Liver (tissue), 9 donors: ENCODE data around the gene ATF7. TPM values are rescaled to one million over a fixed set of nuclear protein-coding genes. Genes with fewer than 3 reads are reported as not detected.
A peak's percentile ranks its signal among the peaks of the same experiment; 100 is the strongest.

Source experiments
- DNase-seq: peaks from one replicate; pipeline ENCODE4 v3.0.0-alpha.2; 2017; ENCODE audit warnings: low spot score
- H3K27ac ChIP-seq, 2 donors: one replicate each; pipeline ENCODE4 v1.7.0; 2013; ENCODE audit warnings: inconsistent platforms in 2 of 2, low read length in 2 of 2, control low read depth in 1 of 2, low read depth in 1 of 2, mild to moderate bottlenecking in 1 of 2
- H3K27me3 ChIP-seq, 4 donors: one replicate each; pipeline versions ENCODE4 v1.6.1 to v1.7.0; 2013; ENCODE audit warnings: low read length in 3 of 4, inconsistent platforms in 1 of 4, mild to moderate bottlenecking in 1 of 4, moderate library complexity in 1 of 4; ENCODE audit not compliant: control insufficient read depth in 4 of 4, insufficient read depth in 4 of 4
- H3K36me3 ChIP-seq, 4 donors: one replicate each; pipeline versions ENCODE4 v1.6.1 to v1.7.0; 2013; ENCODE audit warnings: low read length in 3 of 4, mild to moderate bottlenecking in 3 of 4, low read depth in 1 of 4, moderate library complexity in 1 of 4; ENCODE audit not compliant: control insufficient read depth in 4 of 4, insufficient read depth in 3 of 4
- H3K4me1 ChIP-seq, 4 donors: one replicate each; pipeline versions ENCODE4 v1.6.1 to v1.7.0; 2013; ENCODE audit warnings: low read length in 3 of 4, mild to moderate bottlenecking in 3 of 4, moderate library complexity in 1 of 4; ENCODE audit not compliant: control insufficient read depth in 4 of 4, insufficient read depth in 4 of 4
- H3K4me3 ChIP-seq, 3 donors: one replicate each; pipeline versions ENCODE4 v1.6.1 to v1.7.0; 2013; ENCODE audit warnings: low read length in 3 of 3, control low read depth in 1 of 3, low read depth in 1 of 3, mild to moderate bottlenecking in 1 of 3
- H3K9ac ChIP-seq, 2 donors: one replicate each; pipeline ENCODE4 v1.7.0; 2013; ENCODE audit warnings: low read length in 2 of 2, mild to moderate bottlenecking in 2 of 2, moderate library complexity in 2 of 2, control low read depth in 1 of 2, low read depth in 1 of 2
- H3K9me3 ChIP-seq, 4 donors: one replicate each; pipeline versions ENCODE4 v1.6.1 to v1.7.0; 2013; ENCODE audit warnings: low read length in 3 of 4; ENCODE audit not compliant: control insufficient read depth in 4 of 4
- FOXA1 ChIP-seq: IDR thresholded peaks from 2 replicates; pipeline ENCODE4 v1.6.1; 2016; ENCODE audit warnings: antibody characterized with exemption
- FOXA2 ChIP-seq: IDR thresholded peaks from 2 replicates; pipeline ENCODE4 v1.6.1; 2016; ENCODE audit warnings: antibody characterized with exemption
- GABPA ChIP-seq, 2 donors: IDR thresholded peaks in 1 of 2; conservative IDR thresholded peaks in 1 of 2; 2 replicates each; pipeline ENCODE4 v1.6.1; 2016; ENCODE audit warnings: antibody characterized with exemption in 2 of 2, mild to moderate bottlenecking in 1 of 2, moderate library complexity in 1 of 2
- HNF4A ChIP-seq, 2 donors: conservative IDR thresholded peaks; 2 replicates each; pipeline ENCODE4 v1.6.1; 2016; ENCODE audit warnings: antibody characterized with exemption in 2 of 2, mild to moderate bottlenecking in 2 of 2
- HNF4G ChIP-seq: IDR thresholded peaks from 2 replicates; pipeline ENCODE4 v1.6.1; 2016; ENCODE audit warnings: antibody characterized with exemption
- JUND ChIP-seq, 2 donors: IDR thresholded peaks; 2 replicates each; pipeline ENCODE4 v1.6.1; 2016; ENCODE audit warnings: antibody characterized with exemption in 2 of 2
- NR2F2 ChIP-seq: IDR thresholded peaks from 2 replicates; pipeline ENCODE4 v1.6.1; 2016; ENCODE audit warnings: antibody characterized with exemption
- RAD21 ChIP-seq, 2 donors: IDR thresholded peaks; 2 replicates each; pipeline ENCODE4 v1.6.1; 2016; ENCODE audit warnings: antibody characterized with exemption in 2 of 2, mild to moderate bottlenecking in 2 of 2
- RXRA ChIP-seq, 2 donors: IDR thresholded peaks; 2 replicates each; pipeline ENCODE4 v1.6.1; 2017 to 2018; ENCODE audit warnings: antibody characterized with exemption in 2 of 2, mild to moderate bottlenecking in 1 of 2
- SP1 ChIP-seq: IDR thresholded peaks from 2 replicates; pipeline ENCODE4 v1.6.1; 2018; ENCODE audit warnings: antibody characterized with exemption, mild to moderate bottlenecking
- TAF1 ChIP-seq: conservative IDR thresholded peaks from 2 replicates; pipeline ENCODE4 v1.6.1; 2016; ENCODE audit warnings: antibody characterized with exemption, mild to moderate bottlenecking
- WGBS: extraction: QIAGEN DNeasy Blood & Tissue Kit; methylation state at CpG from one replicate; pipeline ENCODE4 v1.1.7; 2013; 5-methylcytosine and 5-hydroxymethylcytosine counted together
- polyA plus RNA-seq, 2 donors: library from polyadenylated mRNA; stranded (reverse) in 1 of 2; unstranded in 1 of 2; fragments of 200-250 nt in 1 of 2; fragments of >200 nt in 1 of 2; fragmentation: Nextera tagmentation in 1 of 2; extraction: Ambion mirVana in 1 of 2; gene quantifications; one replicate each; pipeline versions ENCODE4 v1.2.1 to v1.2.3, GENCODE V29; 2013 to 2015
- total RNA-seq, 2 donors: library from RNA; depleted of rRNA; stranded (reverse); fragments of >200 nt; gene quantifications; one replicate each; pipeline ENCODE4 v1.2.3, GENCODE V29; 2014
- TF ChIP-seq, protein P1 (sequence below): IDR thresholded peaks from 2 replicates; pipeline ENCODE4 v1.6.1; 2016; ENCODE audit warnings: antibody characterized with exemption
- TF ChIP-seq, protein P2 (sequence below): IDR thresholded peaks from 2 replicates; pipeline ENCODE4 v1.6.1; 2016; ENCODE audit warnings: antibody characterized with exemption, mild to moderate bottlenecking
- TF ChIP-seq, protein P3 (sequence below): IDR thresholded peaks from 2 replicates; pipeline ENCODE4 v1.6.1; 2016; ENCODE audit warnings: antibody characterized with exemption
- donor health status: healthy.
- donor health status: healthy.
- donor health status: healthy.
- donor health status: healthy.
- donor health status: healthy.

Gene ATF7
- total and polyA plus RNA-seq, 4 donors, result 5.3 to 14.5 (median 9.9) TPM

DNA sequence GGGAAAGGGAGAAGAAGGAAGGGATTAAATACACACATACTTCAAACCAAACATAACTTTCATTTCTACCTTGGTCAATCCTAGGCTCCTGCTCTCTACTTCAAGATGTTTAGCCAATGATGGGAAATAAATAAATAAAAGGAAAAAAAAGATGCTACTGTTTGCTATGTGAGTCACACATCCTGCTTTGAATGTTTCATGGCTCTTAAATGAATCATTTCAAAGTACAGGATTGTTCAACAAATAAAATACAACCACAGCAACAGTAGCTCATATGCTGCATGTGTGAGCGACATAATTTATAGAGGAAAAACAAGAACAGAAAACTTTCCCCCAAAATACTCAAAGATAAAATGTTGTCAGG is 64.6 kb downstream of the ATF7 start:
- Histone ChIP-seq H3K9me3 (no peaks in the 10 kb centered on the region), H3K27me3 (no peaks in the 10 kb centered on the region), H3K27ac (no peak overlapping the region), H3K4me3 (no peak overlapping the region), H3K4me1 (peaks cover 0 to 8% (median 0%) of the 10 kb centered on the region in 4 donors), H3K9ac (no peak overlapping the region), H3K36me3 (no peaks in the 10 kb centered on the region)
- 80% methylated on average over 1 of the region's 1 CpG for WGBS
- TF ChIP-seq JUND (IDR thresholded peaks at IDR 0.05) (peak in 1 of 2 donors; percentile 60), NR2F2 (no peak)
- DNase-seq, result no peak

DNA sequence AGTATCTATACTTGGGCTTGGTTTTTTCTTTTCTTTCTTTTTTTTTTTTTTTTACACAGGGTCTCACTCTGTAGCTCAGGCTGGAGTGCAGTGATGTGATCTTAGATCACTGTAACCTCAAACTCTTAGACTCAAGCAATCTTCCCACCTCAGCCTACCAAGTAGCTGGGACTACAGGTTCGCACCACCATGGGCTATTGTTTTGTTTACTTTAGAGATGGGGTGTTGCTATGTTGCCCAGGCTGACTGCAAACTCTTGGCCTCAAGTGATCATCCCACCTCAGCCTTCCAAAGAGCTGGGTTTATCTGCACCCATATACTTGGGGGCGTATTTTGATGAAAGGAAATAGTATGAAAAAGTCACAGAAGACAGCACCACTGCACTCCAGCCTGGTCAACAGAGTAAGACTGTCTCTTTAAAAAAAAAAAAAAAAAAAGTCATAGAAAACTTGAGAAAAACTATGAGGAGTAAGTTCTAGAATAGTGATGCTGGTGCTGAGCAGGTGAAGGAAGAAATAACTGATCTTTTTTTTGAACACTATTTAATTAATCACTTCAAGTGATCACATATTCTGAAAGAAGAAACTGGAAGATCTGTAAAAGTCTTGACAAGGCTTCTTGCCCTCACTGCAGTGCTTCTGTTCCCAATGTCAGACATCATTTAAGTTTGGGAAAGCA is 65.1 kb downstream of the ATF7 start:
- H3K27ac ChIP-seq, result no peak overlapping the region
- H3K4me1 ChIP-seq, result peaks cover 0 to 8% (median 0%) of the 10 kb centered on the region in 4 donors
- no peak overlapping the region for H3K4me3 ChIP-seq
- no peaks in the 10 kb centered on the region for H3K27me3 ChIP-seq
- TF ChIP-seq JUND (IDR thresholded peaks at IDR 0.05) (no peak), FOXA2 (no peak), RXRA (IDR thresholded peaks at IDR 0.05) (no peak), FOXA1 (no peak), TAF1 (no peak), SP1 (no peak), HNF4G (no peak), GABPA (IDR thresholded peaks at IDR 0.05 in 1 of 2, conservative IDR thresholded peaks at IDR 0.05 in 1 of 2) (no peak), HNF4A (conservative IDR thresholded peaks at IDR 0.05) (no peak), RAD21 (IDR thresholded peaks at IDR 0.05) (no peak)
- TF ChIP-seq, protein P1, sequence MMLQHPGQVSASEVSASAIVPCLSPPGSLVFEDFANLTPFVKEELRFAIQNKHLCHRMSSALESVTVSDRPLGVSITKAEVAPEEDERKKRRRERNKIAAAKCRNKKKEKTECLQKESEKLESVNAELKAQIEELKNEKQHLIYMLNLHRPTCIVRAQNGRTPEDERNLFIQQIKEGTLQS, result no peak
- TF ChIP-seq, protein P2, sequence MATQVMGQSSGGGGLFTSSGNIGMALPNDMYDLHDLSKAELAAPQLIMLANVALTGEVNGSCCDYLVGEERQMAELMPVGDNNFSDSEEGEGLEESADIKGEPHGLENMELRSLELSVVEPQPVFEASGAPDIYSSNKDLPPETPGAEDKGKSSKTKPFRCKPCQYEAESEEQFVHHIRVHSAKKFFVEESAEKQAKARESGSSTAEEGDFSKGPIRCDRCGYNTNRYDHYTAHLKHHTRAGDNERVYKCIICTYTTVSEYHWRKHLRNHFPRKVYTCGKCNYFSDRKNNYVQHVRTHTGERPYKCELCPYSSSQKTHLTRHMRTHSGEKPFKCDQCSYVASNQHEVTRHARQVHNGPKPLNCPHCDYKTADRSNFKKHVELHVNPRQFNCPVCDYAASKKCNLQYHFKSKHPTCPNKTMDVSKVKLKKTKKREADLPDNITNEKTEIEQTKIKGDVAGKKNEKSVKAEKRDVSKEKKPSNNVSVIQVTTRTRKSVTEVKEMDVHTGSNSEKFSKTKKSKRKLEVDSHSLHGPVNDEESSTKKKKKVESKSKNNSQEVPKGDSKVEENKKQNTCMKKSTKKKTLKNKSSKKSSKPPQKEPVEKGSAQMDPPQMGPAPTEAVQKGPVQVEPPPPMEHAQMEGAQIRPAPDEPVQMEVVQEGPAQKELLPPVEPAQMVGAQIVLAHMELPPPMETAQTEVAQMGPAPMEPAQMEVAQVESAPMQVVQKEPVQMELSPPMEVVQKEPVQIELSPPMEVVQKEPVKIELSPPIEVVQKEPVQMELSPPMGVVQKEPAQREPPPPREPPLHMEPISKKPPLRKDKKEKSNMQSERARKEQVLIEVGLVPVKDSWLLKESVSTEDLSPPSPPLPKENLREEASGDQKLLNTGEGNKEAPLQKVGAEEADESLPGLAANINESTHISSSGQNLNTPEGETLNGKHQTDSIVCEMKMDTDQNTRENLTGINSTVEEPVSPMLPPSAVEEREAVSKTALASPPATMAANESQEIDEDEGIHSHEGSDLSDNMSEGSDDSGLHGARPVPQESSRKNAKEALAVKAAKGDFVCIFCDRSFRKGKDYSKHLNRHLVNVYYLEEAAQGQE, result no peak
- TF ChIP-seq, protein P3, sequence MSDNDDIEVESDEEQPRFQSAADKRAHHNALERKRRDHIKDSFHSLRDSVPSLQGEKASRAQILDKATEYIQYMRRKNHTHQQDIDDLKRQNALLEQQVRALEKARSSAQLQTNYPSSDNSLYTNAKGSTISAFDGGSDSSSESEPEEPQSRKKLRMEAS, result no peak
- 91% methylated on average over 2 of the region's 2 CpGs for WGBS
- H3K36me3 ChIP-seq, result no peaks in the 10 kb centered on the region
- no peak for DNase-seq
- H3K9ac ChIP-seq, result no peak overlapping the region
- no peaks in the 10 kb centered on the region for H3K9me3 ChIP-seq

DNA sequence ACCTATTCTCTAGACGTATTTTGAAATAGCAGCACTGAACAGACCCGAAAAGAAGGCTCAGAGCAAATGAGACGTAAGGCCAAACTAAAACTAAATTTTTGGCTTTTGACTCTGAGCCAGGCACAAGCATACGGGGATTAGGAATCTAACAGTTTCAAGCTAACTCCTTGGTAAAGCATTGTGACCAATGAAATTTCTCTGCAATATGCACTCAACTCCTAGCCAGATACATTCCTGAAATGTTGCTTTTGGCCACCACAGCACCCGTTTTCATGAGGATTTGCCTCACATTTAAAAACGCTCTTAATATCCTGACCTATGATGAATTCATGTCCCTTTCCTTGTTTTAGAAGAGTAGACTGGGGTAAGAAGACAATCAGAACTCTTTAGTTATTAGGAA is 65.8 kb downstream of the ATF7 start:
- Histone ChIP-seq H3K9me3 (no peaks in the 10 kb centered on the region), H3K9ac (no peak overlapping the region), H3K36me3 (no peaks in the 10 kb centered on the region), H3K4me1 (peaks cover 0 to 4% (median 0%) of the 10 kb centered on the region in 4 donors), H3K27ac (no peak overlapping the region), H3K4me3 (no peak overlapping the region), H3K27me3 (no peaks in the 10 kb centered on the region)
- no peak for TF ChIP-seq RXRA (IDR thresholded peaks at IDR 0.05)
- TF ChIP-seq FOXA2, result no peak
- no peak for TF ChIP-seq SP1
- TF ChIP-seq NR2F2, result no peak
- TF ChIP-seq HNF4G, result no peak
- no peak for TF ChIP-seq GABPA (IDR thresholded peaks at IDR 0.05 in 1 of 2, conservative IDR thresholded peaks at IDR 0.05 in 1 of 2)
- TF ChIP-seq, protein P1, result no peak
- TF ChIP-seq FOXA1, result no peak
- TF ChIP-seq, protein P3, result no peak
- no peak for TF ChIP-seq JUND (IDR thresholded peaks at IDR 0.05)
- DNase-seq, result no peak
- WGBS, result 92% methylated on average over 6 of the region's 6 CpGs
